Measurements from ENCODE around the gene VPS13D. TPM values are rescaled to one million over a fixed set of nuclear protein-coding genes. Genes with fewer than 3 reads are reported as not detected.

VPS13D gene
- total RNA-seq, 1 donor from 2014 or later, result 13.8 TPM

- no peak for TF ChIP-seq CTCF (conservative IDR thresholded peaks at IDR 0.05; ENCODE audit: low read depth, low read length)
- no peak for DNase-seq (ENCODE audit: low read depth)
- no peak overlapping the region for H3K4me3 ChIP-seq (ENCODE audit: low read depth, low read length)
These were observed 192.7 kb downstream of the VPS13D start for GRCh38 chr1:12422488-12422887.

- DNase-seq (ENCODE audit: low read depth), result no peak
- TF ChIP-seq CTCF (conservative IDR thresholded peaks at IDR 0.05; ENCODE audit: low read depth, low read length), result no peak
- no peak overlapping the region for H3K4me3 ChIP-seq (ENCODE audit: low read depth, low read length)
These were observed 194.3 kb downstream of the VPS13D start for GRCh38 chr1:12424087-12424529.

GRCh38 chr1:12424793-12425192 lies 195.0 kb downstream of the VPS13D start:
- DNase-seq (ENCODE audit: low read depth), result no peak
- no peak for TF ChIP-seq CTCF (conservative IDR thresholded peaks at IDR 0.05; ENCODE audit: low read depth, low read length)
- H3K4me3 ChIP-seq (ENCODE audit: low read depth, low read length), result no peak overlapping the region

- no peak for DNase-seq (ENCODE audit: low read depth)
- no peak for TF ChIP-seq CTCF (conservative IDR thresholded peaks at IDR 0.05; ENCODE audit: low read depth, low read length)
- no peak overlapping the region for H3K4me3 ChIP-seq (ENCODE audit: low read depth, low read length)
These were observed 196.2 kb downstream of the VPS13D start for GRCh38 chr1:12426030-12426429.

- H3K4me3 ChIP-seq (ENCODE audit: low read depth, low read length), result no peak overlapping the region
- DNase-seq (ENCODE audit: low read depth), result no peak
- no peak for TF ChIP-seq CTCF (conservative IDR thresholded peaks at IDR 0.05; ENCODE audit: low read depth, low read length)
These were observed 198.5 kb downstream of the VPS13D start for GRCh38 chr1:12428334-12428733.

GRCh38 chr1:12430525-12430924 lies 200.7 kb downstream of the VPS13D start:
- no peak for TF ChIP-seq CTCF (conservative IDR thresholded peaks at IDR 0.05; ENCODE audit: low read depth, low read length)
- no peak for DNase-seq (ENCODE audit: low read depth)
- no peak overlapping the region for H3K4me3 ChIP-seq (ENCODE audit: low read depth, low read length)

GRCh38 chr1:12432897-12433296 lies 203.1 kb downstream of the VPS13D start:
- TF ChIP-seq CTCF (conservative IDR thresholded peaks at IDR 0.05; ENCODE audit: low read depth, low read length), result no peak
- DNase-seq (ENCODE audit: low read depth), result no peak
- no peak overlapping the region for H3K4me3 ChIP-seq (ENCODE audit: low read depth, low read length)
